Cardiac septum (tissue), 1 donor: Measurements from ENCODE around the gene TRIAP1. TPM values are rescaled to one million over a fixed set of nuclear protein-coding genes. Genes with fewer than 3 reads are reported as not detected.

Experiments
- DNase-seq: peaks from one replicate; pipeline ENCODE4 v3.0.0-alpha.2; 2020; ENCODE audit warnings: low spot score
- intact Hi-C: fragments of 100-400 bp; cut with DNase I; formaldehyde crosslinking; loops from one replicate; pipeline ENCODE4 v1.14.0; 2022
- total RNA-seq: library from RNA; stranded (reverse); fragmentation: NEBNext Ultra II Directional; extraction: Animal tissue kit (Norgen Biotek cat#: 25700); gene quantifications from one replicate; pipeline ENCODE4 v1.2.1, GENCODE V29; 2021
- donor health status: DM: no; HTN: no; CAD: no.

The TRIAP1 gene
- total RNA-seq, 1 donor from 2014 or later, result 11.9 TPM

GRCh38 chr12:120397824-120398540, 48.2 kb downstream of the TRIAP1 start:
- intact Hi-C loops, result no loop called here
- DNase-seq, result no peak

DNA sequence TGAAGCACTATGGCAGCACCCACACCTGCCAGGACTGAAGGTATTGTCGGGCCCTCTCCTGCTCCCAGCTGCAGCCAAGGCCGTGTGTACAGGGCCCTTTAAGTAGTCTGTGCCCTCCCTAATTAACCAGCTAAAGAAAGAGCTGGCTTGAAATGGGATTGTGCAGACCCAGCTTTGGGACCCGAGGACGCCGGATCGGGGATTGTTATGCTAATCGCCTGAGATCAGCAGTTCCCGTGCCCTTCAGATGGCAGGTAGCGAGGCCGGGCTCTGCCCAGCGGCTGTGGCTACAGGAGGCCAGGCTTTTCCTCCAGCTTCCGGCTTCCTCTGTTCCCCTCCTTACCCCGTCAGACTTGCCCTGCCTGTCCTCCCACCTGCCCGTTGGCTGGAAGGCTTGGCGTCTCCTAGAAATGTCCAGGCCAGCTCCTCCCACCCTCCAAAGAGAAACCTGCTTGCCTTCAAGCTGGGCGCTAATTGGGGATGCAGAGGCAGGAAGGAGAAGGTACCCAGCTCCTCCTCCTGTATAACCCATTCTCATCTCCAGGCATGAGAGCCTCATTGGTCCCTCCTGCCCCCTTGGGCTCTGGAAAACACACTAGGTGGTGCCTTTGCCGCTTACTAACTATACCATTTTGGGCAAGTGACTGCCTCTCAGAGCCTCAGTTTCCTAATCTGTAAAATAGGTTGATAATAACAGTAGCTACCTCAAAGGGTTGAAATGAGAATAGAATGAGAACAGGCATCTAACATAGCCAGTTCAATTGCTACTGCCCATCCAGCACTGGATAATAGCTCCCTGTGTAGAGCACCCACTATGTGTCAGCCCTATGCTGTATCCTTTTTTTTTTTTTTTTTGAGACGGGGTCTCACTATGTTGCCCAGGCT, 51.5 kb downstream of the TRIAP1 start:
- DNase-seq, result no peak
- intact Hi-C loops, result no loop called here

Other genes starting within 250 kb of the TRIAP1 start
- gene RPLP0, start 245.3 kb downstream of the TRIAP1 start, total RNA-seq, result 594 TPM
- 73.8 TPM for gene PXN, start 180.7 kb downstream of the TRIAP1 start, total RNA-seq
- gene RNU4-2, start 154.5 kb downstream of the TRIAP1 start, total RNA-seq, result 27,323 TPM
- gene RNU4-1, start 153.1 kb downstream of the TRIAP1 start, total RNA-seq, result 3,560 TPM
- 2.4 TPM for gene SIRT4, start 144.1 kb downstream of the TRIAP1 start, total RNA-seq
- not detected for gene PLA2G1B, start 118.6 kb downstream of the TRIAP1 start, total RNA-seq
- 9.7 TPM for gene MSI1, start 77.2 kb downstream of the TRIAP1 start, total RNA-seq
- 232 TPM for gene COX6A1, start 8.3 kb downstream of the TRIAP1 start, total RNA-seq
- 12.9 TPM for gene GATC, start 60 bp upstream of the TRIAP1 start, total RNA-seq
- gene SRSF9, start 23.4 kb upstream of the TRIAP1 start, total RNA-seq, result 38.6 TPM
- 243 TPM for gene DYNLL1, start 49.7 kb upstream of the TRIAP1 start, total RNA-seq
- 31.8 TPM for gene COQ5, start 82.8 kb upstream of the TRIAP1 start, total RNA-seq
- gene RNF10, start 88.0 kb upstream of the TRIAP1 start, total RNA-seq, result 249 TPM
- 36.5 TPM for gene POP5, start 135.0 kb upstream of the TRIAP1 start, total RNA-seq
- gene CABP1, start 194.2 kb upstream of the TRIAP1 start, total RNA-seq, result 2.8 TPM
- gene MLEC, start 240.8 kb upstream of the TRIAP1 start, total RNA-seq, result 103 TPM